A549 (cell line): ENCODE results near the gene PYGO2. TPM values are rescaled to one million over a fixed set of nuclear protein-coding genes. Genes with fewer than 3 reads are reported as not detected.
A peak's percentile ranks its signal among the peaks of the same experiment; 100 is the strongest.

Experiments
- ATAC-seq, 2 experiments: fragments of 200-7000 bp in 1 of 2; fragments of >200 bp in 1 of 2; cut with Nextera tagmentation in 1 of 2; cut with Tn5 transposase in 1 of 2; 3 replicates each; pipeline versions ENCODE4 v1.8.0 to v1.9.1; 2018 to 2020; ENCODE audit warnings: mild to moderate bottlenecking in 1 of 2, moderate library complexity in 1 of 2
- CTCF ChIA-PET: fragments of 300-600 bp; sonication (Branson Sonifier 250); formaldehyde crosslinking; extraction: SDS; loops from one replicate; lab custom pipeline; 2021; ENCODE audit warnings: antibody characterized with exemption, inconsistent platforms; lab: Yijun Ruan, JAX
- POLR2A ChIA-PET: fragments of 350-600 bp; formaldehyde crosslinking; extraction: SDS; loops from one replicate; lab custom pipeline; 2021; ENCODE audit warnings: antibody characterized with exemption, inconsistent platforms; lab: Yijun Ruan, JAX
- DNase-seq, 2 experiments: peaks; one replicate each; pipeline versions ENCODE4 v3.0.0 to v3.0.0-alpha.2; 2011 to 2016; ENCODE audit warnings: low read depth in 1 of 2, low spot score in 1 of 2
- FAIRE-seq: peaks from 2 replicates; lab custom pipeline; 2011; peaks lifted over from hg19 to GRCh38; lab: Jason Lieb, UNC
- H3K27ac ChIP-seq, 2 experiments: fragments of >200 bp; sonication (Bioruptor Twin); formaldehyde crosslinking; 3 replicates each; pipeline ENCODE4 v1.5.1; 2016 to 2017
- H3K4me1 ChIP-seq: fragments of >200 bp; sonication (Bioruptor Twin); formaldehyde crosslinking; 3 replicates; pipeline ENCODE4 v1.6.1; 2016
- H3K4me2 ChIP-seq: fragments of >200 bp; sonication (Bioruptor Twin); formaldehyde crosslinking; 3 replicates; pipeline ENCODE4 v1.6.1; 2016
- H3K4me3 ChIP-seq: fragments of >200 bp; sonication (Bioruptor Twin); formaldehyde crosslinking; 3 replicates; pipeline ENCODE4 v1.5.1; 2016
- H3K9me3 ChIP-seq: fragments of >200 bp; sonication (Bioruptor Twin); formaldehyde crosslinking; 3 replicates; pipeline ENCODE4 v1.6.1; 2016
- BHLHE40 ChIP-seq: IDR thresholded peaks from 2 replicates; pipeline ENCODE4 v1.6.1; 2012; ENCODE audit warnings: low read depth, low read length, inconsistent platforms
- CBX2 ChIP-seq: fragments of 200-600 bp; sonication (generic); IDR thresholded peaks from 2 replicates; pipeline ENCODE4 v1.6.1; 2016; ENCODE audit warnings: low read depth, mild to moderate bottlenecking, borderline replicate concordance
- CHD2 ChIP-seq: fragments of 150-350 bp; IDR thresholded peaks from 2 replicates; pipeline ENCODE4 v1.6.1; 2014; ENCODE audit warnings: low read length; ENCODE audit not compliant: partially characterized antibody
- CHD4 ChIP-seq: fragments of 200-600 bp; sonication (generic); IDR thresholded peaks from 2 replicates; pipeline ENCODE4 v1.6.1; 2016; ENCODE audit warnings: antibody characterized with exemption, mild to moderate bottlenecking, borderline replicate concordance
- CTCF ChIP-seq: fragments of >200 bp; sonication (Bioruptor Twin); formaldehyde crosslinking; IDR thresholded peaks from 3 replicates; pipeline ENCODE4 v1.5.1; 2016
- EHF ChIP-seq: fragments of 250-450 bp; sonication (Bioruptor Pico); IDR thresholded peaks from 2 replicates; pipeline ENCODE4 v1.5.0; 2020; ENCODE audit warnings: mild to moderate bottlenecking
- FOSB ChIP-seq: fragments of 250-450 bp; sonication (Bioruptor Pico); IDR thresholded peaks from 2 replicates; pipeline ENCODE4 v1.5.0; 2020; ENCODE audit warnings: mild to moderate bottlenecking, moderate library complexity
- FOSL2 ChIP-seq, 2 experiments: fragments of 450-650 bp in 1 of 2; fragments of >200 bp in 1 of 2; sonication (Bioruptor Twin) in 1 of 2; formaldehyde crosslinking; IDR thresholded peaks; 2 replicates each; pipeline versions ENCODE4 v1.5.0 to v1.6.1; 2016 to 2020; ENCODE audit warnings: mild to moderate bottlenecking in 1 of 2, moderate library complexity in 1 of 2
- FOXS1 ChIP-seq: fragments of 250-450 bp; sonication (Bioruptor Pico); IDR thresholded peaks from 2 replicates; pipeline ENCODE4 v1.5.0; 2020; ENCODE audit warnings: mild to moderate bottlenecking, moderate library complexity
- GATA3 ChIP-seq: IDR thresholded peaks from 2 replicates; pipeline ENCODE4 v1.6.1; 2012; ENCODE audit warnings: borderline replicate concordance
- HDAC2 ChIP-seq: fragments of 200-600 bp; sonication (generic); IDR thresholded peaks from 2 replicates; pipeline ENCODE4 v1.6.1; 2016
- HES2 ChIP-seq: fragments of >200 bp; sonication (Bioruptor Twin); formaldehyde crosslinking; IDR thresholded peaks from 2 replicates; pipeline ENCODE4 v1.6.1; 2016
- JUNB ChIP-seq: fragments of >200 bp; sonication (Bioruptor Twin); formaldehyde crosslinking; IDR thresholded peaks from 2 replicates; pipeline ENCODE4 v1.6.1; 2016
- KDM1A ChIP-seq: fragments of 200-600 bp; sonication (generic); IDR thresholded peaks from 2 replicates; pipeline ENCODE4 v1.6.1; 2016; ENCODE audit warnings: low read depth, mild to moderate bottlenecking
- MAFK ChIP-seq: fragments of 450-650 bp; IDR thresholded peaks from 2 replicates; pipeline ENCODE4 v1.6.1; 2014; ENCODE audit not compliant: partially characterized antibody
- MAZ ChIP-seq: fragments of 150-350 bp; IDR thresholded peaks from 2 replicates; pipeline ENCODE4 v1.6.1; 2014; ENCODE audit warnings: antibody characterized with exemption, low read depth, low read length, borderline replicate concordance
- NR3C1 ChIP-seq: fragments of >200 bp; sonication (Bioruptor Twin); formaldehyde crosslinking; IDR thresholded peaks from 3 replicates; pipeline ENCODE4 v1.6.1; 2017
- PHF8 ChIP-seq: fragments of 200-600 bp; sonication (generic); IDR thresholded peaks from 2 replicates; pipeline ENCODE4 v1.6.1; 2016; ENCODE audit warnings: low read depth, mild to moderate bottlenecking, antibody characterized with exemption, moderate library complexity, borderline replicate concordance
- POLR2AphosphoS2 ChIP-seq: conservative IDR thresholded peaks from 2 replicates; pipeline ENCODE4 v1.6.1; 2012; ENCODE audit warnings: low read length, improper control_type of control experiment, inconsistent platforms
- RARB ChIP-seq: fragments of 250-450 bp; sonication (Bioruptor Pico); IDR thresholded peaks from 2 replicates; pipeline ENCODE4 v1.8.0; 2021; ENCODE audit warnings: mild to moderate bottlenecking, moderate library complexity
- RCOR1 ChIP-seq: fragments of 150-350 bp; IDR thresholded peaks from 2 replicates; pipeline ENCODE4 v1.6.1; 2014; ENCODE audit warnings: antibody characterized with exemption, low read length, low read depth
- SMC3 ChIP-seq: fragments of >200 bp; sonication (Bioruptor Twin); formaldehyde crosslinking; IDR thresholded peaks from 3 replicates; pipeline ENCODE4 v1.6.1; 2018; ENCODE audit warnings: inconsistent platforms
- SREBF2 ChIP-seq: fragments of 450-650 bp; IDR thresholded peaks from 2 replicates; pipeline ENCODE4 v1.6.1; 2014; ENCODE audit warnings: mild to moderate bottlenecking, moderate library complexity
- ZFP36 ChIP-seq: fragments of 450-650 bp; IDR thresholded peaks from 2 replicates; pipeline ENCODE4 v1.6.1; 2014; ENCODE audit warnings: borderline replicate concordance; ENCODE audit not compliant: partially characterized antibody
- WGBS: methylation state at CpG from one replicate; pipeline ENCODE4 v1.1.6; 2017; ENCODE audit errors: missing lambda C conversion rate; 5-methylcytosine and 5-hydroxymethylcytosine counted together
- polyA plus RNA-seq, 4 experiments: library from polyadenylated mRNA; depleted of rRNA in 3 of 4; stranded (reverse); fragments of >200 nt; fragmentation: RNase III in 1 of 4; extraction: RNeasy Plus Mini Kit Qiagen cat#74134 plus additional on column Dnase treatment in 1 of 4; gene quantifications; 2 replicates in 3 of 4; 3 replicates in 1 of 4; pipeline ENCODE4 v1.2.3, GENCODE V29; 2011 to 2017
- TF ChIP-seq, protein P1 (sequence below): fragments of >200 bp; sonication (Bioruptor Twin); formaldehyde crosslinking; IDR thresholded peaks from 3 replicates; pipeline ENCODE4 v1.6.1; 2016
- TF ChIP-seq, protein P2 (sequence below): fragments of 200-600 bp; sonication (generic); IDR thresholded peaks from 2 replicates; pipeline ENCODE4 v1.6.1; 2016; ENCODE audit warnings: antibody characterized with exemption, mild to moderate bottlenecking, moderate library complexity

The PYGO2 gene
- polyA plus RNA-seq, 2 of the 4 experiments (the other 2 are of a cell fraction), result 18.3 to 24.6 TPM

DNA sequence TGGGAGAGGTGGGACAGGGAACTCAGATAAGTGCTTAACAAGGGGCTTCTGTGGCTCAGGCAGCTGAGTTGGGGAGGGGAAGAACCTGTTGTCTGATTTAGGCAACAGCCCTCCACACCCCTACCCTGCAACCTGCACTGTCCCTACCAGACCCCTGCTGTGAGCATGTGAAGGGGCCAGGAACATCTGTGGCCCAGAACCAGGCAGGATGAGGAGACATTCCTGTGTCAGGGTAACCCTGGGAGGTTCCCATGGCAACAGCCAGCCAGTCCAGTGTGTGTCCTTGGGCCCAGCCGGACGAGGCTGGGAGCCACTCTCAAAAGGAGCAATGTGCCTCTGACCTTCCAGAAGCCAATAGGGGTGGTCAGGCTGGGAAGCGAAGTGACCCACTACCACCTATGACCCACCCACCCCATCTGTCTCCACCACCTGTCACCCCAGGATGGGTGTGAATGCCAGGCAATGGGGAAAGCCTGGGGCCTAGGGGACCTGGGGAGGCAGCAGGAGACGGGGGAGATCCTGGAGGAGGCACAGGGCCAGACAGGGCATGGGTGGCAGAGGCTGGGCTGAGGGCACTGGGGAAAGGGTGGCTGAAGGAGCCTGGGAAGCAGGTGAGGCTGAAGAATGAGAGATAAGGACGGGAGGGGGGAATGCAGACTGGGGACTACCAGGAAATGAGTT lies 20.1 kb downstream of the PYGO2 start:
- 82% methylated on average over 2 of the region's 5 CpGs for WGBS

GRCh38 chr1:154940651-154941194 lies 20.9 kb downstream of the PYGO2 start:
- DNase-seq (no peak), FAIRE-seq (no peak), ATAC-seq (no peak)
- Histone ChIP-seq H3K4me3 (no peak overlapping the region), H3K4me2 (no peak overlapping the region), H3K4me1 (peaks cover 11% of the 10 kb centered on the region; the same call in 2 of the 3 replicates), H3K9me3 (no peaks in the 10 kb centered on the region), H3K27ac (no peak overlapping the region)
- CTCF ChIA-PET, result interaction anchor here (0.8 to 1.4 kb wide), 5 partner anchors 15 to 461 kb away, joined by 3 to 4 read pairs (median 3); no protein-coding TSS in a partner anchor
- TF ChIP-seq HES2, result no peak
- TF ChIP-seq CHD2, result no peak
- no peak for TF ChIP-seq CBX2
- no peak for TF ChIP-seq GATA3
- no peak for TF ChIP-seq ZFP36
- no peak for TF ChIP-seq KDM1A
- TF ChIP-seq RARB (CRISPR knock-in tag), result no peak
- no peak for TF ChIP-seq FOSB (CRISPR knock-in tag)
- no peak for TF ChIP-seq NR3C1
- TF ChIP-seq CHD4, result no peak
- TF ChIP-seq HDAC2, result no peak
- TF ChIP-seq SREBF2, result no peak
- TF ChIP-seq JUNB, result no peak
- TF ChIP-seq PHF8, result no peak
- no peak for TF ChIP-seq CTCF
- WGBS, result 81% methylated on average over 8 of the region's 8 CpGs
- POLR2A ChIA-PET, result no interaction called here

More for the DNA sequence above, 20.1 kb downstream of the PYGO2 start:
- DNase-seq, result no peak
- POLR2A ChIA-PET, result no interaction called here
- CTCF ChIA-PET, result interaction anchor here (1.1 to 1.4 kb wide), 2 partner anchors 76 to 462 kb away, joined by 3 read pairs; no protein-coding TSS in a partner anchor
- TF ChIP-seq FOXS1 (CRISPR knock-in tag) (no peak), POLR2AphosphoS2 (no peak), EHF (no peak), KDM1A (no peak), BHLHE40 (no peak), FOSL2 (IDR thresholded peaks at IDR 0.05) (no peak), FOSL2 (CRISPR knock-in tag; IDR thresholded peaks at IDR 0.05) (no peak), MAZ (no peak), RCOR1 (no peak), CHD2 (no peak), MAFK (no peak), SMC3 (no peak), FOSB (CRISPR knock-in tag) (no peak), CBX2 (no peak)
- TF ChIP-seq, protein P1, sequence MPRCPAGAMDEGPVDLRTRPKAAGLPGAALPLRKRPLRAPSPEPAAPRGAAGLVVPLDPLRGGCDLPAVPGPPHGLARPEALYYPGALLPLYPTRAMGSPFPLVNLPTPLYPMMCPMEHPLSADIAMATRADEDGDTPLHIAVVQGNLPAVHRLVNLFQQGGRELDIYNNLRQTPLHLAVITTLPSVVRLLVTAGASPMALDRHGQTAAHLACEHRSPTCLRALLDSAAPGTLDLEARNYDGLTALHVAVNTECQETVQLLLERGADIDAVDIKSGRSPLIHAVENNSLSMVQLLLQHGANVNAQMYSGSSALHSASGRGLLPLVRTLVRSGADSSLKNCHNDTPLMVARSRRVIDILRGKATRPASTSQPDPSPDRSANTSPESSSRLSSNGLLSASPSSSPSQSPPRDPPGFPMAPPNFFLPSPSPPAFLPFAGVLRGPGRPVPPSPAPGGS, result no peak
- TF ChIP-seq, protein P2, sequence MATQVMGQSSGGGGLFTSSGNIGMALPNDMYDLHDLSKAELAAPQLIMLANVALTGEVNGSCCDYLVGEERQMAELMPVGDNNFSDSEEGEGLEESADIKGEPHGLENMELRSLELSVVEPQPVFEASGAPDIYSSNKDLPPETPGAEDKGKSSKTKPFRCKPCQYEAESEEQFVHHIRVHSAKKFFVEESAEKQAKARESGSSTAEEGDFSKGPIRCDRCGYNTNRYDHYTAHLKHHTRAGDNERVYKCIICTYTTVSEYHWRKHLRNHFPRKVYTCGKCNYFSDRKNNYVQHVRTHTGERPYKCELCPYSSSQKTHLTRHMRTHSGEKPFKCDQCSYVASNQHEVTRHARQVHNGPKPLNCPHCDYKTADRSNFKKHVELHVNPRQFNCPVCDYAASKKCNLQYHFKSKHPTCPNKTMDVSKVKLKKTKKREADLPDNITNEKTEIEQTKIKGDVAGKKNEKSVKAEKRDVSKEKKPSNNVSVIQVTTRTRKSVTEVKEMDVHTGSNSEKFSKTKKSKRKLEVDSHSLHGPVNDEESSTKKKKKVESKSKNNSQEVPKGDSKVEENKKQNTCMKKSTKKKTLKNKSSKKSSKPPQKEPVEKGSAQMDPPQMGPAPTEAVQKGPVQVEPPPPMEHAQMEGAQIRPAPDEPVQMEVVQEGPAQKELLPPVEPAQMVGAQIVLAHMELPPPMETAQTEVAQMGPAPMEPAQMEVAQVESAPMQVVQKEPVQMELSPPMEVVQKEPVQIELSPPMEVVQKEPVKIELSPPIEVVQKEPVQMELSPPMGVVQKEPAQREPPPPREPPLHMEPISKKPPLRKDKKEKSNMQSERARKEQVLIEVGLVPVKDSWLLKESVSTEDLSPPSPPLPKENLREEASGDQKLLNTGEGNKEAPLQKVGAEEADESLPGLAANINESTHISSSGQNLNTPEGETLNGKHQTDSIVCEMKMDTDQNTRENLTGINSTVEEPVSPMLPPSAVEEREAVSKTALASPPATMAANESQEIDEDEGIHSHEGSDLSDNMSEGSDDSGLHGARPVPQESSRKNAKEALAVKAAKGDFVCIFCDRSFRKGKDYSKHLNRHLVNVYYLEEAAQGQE, result no peak
- no peak overlapping the region for H3K4me3 ChIP-seq
- ATAC-seq, result no peak
- peaks cover 7% of the 10 kb centered on the region; the same call in 2 of the 3 replicates for H3K4me1 ChIP-seq
- H3K27ac ChIP-seq, result peak overlapping the region in 1 of 2 experiments; percentile 27; a peak in 1 of 6 replicates
- no peaks in the 10 kb centered on the region for H3K9me3 ChIP-seq
- no peak for FAIRE-seq
- no peak overlapping the region for H3K4me2 ChIP-seq
